NAMALWA (cell line): ENCODE measurements around the gene FOXP1.
A peak's percentile ranks its signal among the peaks of the same experiment; 100 is the strongest.

Experiments
- DNase-seq: peaks from one replicate; pipeline ENCODE4 v3.0.0-alpha.2; 2015; ENCODE audit warnings: low spot score

FOXP1 gene

GRCh38 chr3:71210257-71211007 lies 373.1 kb downstream of the FOXP1 start:
- DNase-seq = no peak

GRCh38 chr3:71208211-71209095 lies 375.1 kb downstream of the FOXP1 start:
- no peak for DNase-seq

DNA sequence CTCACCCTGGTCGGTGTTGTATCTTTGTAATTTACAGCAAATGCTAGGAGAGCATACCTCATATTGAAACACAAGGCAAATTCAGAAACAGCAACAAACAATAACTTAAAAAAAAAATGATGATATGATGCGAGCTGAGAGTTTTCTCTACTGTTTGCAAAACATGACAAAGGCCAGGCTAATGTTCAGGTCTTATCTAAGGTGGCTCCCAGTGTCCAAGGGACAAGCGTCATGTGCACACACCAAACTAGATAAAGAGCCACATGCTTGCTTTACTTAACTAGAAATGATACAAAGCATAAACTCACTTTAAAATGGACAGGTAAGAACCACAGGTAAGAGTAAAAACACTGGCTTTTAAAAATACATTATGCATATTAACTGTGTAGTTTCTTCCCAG lies 375.9 kb downstream of the FOXP1 start:
- DNase-seq = no peak

DNA sequence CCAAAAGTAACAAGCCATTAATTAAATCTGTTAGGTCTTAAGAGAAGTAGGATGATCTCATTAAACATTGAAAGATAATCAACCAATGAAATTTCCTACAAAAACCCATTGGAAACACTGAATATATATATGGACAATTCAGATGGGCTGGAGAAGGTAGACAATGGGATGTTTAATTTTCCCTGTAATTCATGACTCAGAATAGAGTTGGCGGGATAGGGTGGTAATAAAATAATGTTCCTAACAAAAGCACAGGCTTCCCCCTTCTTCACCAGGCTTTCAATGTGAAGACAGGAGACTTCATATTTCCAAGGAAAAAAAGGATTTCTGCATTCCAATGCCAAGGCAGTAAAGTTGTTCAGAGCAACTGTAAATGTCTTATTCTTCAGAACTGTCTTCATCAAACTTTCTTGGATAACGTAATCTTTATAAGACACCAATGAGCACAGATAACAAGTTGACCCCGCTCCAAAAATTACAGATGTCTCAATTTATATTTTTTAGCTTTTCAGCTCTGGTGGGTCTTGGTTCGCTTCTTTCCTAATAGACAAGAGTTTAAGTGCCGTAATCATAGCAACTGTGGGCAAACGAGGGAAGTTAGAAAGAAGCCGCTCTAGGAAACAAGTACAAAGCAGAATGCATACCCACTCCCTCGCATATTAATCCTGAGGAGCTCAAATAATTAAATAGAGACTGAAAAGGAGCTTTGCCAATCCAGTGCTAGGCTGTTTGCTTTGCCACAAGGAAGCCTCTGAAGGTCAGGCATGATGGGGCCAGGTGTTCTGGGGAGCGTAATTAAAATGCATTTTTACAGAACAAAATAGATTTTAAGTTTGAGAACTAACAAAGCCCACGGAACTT lies 377.0 kb downstream of the FOXP1 start:
- no peak for DNase-seq

DNA sequence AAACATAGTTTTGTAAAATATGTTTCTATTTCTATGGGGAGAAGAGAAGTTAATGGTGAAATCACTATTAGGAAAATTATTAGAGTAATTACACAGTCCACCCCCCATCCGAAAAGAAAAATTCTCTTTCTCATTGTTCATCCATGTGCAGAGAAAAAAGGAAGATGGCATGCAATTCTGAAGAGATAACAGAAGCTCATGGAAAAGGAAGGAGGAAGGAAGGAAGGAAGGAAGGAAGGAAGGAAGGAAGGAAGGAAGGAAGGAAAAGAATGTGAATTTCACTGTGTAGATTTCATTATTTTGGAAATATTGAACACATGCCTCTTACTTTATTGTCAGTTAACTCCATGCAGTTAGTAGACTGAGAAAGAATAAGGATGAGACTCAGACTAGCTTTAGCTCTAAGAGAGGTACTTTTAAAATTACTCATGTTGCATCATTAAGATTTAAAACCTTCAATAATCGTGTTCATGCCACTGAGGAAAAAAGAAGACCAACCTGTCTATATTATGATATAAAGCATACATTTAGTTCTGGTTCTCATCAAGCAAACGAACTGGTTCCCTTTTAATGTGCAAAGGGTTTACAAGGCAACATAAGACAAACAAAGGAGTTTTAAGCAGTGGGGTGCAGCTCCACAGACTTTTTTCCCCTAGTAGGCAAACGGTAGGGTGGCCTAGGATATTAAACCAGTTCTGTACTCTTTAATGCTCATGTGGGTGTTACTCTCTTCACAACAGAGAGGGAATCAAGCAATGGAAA lies 379.6 kb downstream of the FOXP1 start:
- no peak for DNase-seq

DNA sequence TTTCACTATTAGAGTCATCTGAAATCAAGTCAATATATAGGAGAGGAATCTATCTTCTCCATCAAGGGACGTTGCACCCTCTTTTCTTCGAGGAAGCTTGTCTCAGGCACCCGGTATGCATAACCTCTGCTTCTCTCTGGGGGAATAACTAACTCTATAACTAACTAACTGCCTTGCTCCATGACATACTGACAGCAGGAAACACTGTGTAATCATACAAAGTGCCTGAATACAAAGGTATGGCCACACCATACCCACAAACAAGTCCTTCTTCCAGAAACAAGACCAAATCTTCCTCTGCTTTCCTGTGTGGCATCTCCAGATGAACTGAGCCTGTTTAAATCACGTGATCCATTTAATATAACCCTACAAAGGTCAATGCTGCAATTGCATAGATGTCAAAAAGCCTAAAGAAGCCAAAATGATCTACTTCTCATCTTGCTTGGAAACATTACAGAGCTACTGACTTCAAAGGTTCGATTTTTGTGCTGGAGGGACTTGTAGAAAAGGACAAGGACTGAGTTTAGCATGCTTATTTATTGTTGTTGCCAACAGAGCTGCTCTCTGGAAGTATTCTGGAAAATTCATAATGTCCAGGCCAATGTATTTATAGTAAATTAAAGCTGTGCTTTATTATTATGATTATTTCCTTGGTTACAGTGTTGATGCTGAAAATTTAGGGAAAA lies 380.5 kb downstream of the FOXP1 start:
- no peak for DNase-seq

- no peak for DNase-seq
Measured at GRCh38 chr3:71201939-71202338, 381.6 kb downstream of the FOXP1 start.

DNA sequence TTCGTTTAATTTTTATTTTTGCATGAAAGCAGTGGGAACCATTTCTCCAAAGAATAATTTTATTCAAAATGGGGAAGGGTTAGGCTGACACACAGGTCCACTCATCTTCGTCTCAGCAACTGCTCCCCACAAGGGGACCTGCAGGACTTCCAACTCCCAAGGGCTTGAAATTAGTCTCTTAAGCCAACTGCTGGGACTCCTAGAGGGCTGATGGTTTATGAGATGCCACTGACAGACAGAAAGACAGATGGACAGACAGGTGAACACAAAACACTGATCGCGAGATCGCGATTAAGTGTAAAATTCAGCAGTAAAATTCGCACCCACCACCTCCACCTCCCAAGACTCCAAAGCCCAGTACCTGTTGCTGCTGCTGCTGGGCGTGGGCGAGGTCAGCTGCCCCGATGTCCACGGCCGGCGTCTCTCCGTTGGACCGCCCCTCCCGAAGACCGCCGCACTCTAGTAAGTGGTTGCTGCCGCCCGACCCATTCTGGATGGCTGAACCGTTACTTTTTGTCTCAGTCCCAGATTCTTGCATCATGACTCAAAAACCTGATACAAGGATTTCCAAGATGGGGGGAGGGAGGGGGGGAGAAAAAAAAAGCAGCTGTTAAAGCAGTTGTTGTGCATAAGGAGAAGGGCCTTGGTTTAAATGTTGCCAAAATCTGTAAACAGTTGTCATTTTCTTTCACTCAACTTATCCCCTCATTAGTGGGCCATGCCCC lies 385.5 kb downstream of the FOXP1 start:
- DNase-seq = no peak

GRCh38 chr3:71195492-71195891 lies 388.0 kb downstream of the FOXP1 start:
- no peak for DNase-seq

GRCh38 chr3:71194785-71195184 lies 388.7 kb downstream of the FOXP1 start:
- DNase-seq = no peak

DNA sequence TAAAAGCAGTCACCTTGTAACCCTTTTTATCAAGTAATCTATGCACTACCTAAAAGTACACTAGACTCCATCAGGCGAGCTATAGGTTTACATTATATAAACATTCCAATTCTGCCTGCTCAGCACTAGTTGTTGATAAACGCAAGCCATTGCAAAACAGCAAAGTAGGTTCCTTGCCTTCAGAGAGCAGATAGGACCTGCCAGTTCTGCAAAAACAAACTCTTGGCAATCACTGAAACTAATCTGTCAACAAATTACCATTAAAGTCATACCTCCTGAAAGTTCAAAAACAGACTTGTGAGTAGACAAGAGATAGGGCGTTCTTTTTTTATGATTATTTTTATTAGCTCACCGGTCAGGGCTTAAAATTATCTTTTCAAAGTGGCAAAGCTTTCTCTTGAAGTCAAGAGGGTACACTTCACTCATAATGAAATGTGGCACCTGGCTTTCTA lies 392.5 kb downstream of the FOXP1 start:
- no peak for DNase-seq

DNA sequence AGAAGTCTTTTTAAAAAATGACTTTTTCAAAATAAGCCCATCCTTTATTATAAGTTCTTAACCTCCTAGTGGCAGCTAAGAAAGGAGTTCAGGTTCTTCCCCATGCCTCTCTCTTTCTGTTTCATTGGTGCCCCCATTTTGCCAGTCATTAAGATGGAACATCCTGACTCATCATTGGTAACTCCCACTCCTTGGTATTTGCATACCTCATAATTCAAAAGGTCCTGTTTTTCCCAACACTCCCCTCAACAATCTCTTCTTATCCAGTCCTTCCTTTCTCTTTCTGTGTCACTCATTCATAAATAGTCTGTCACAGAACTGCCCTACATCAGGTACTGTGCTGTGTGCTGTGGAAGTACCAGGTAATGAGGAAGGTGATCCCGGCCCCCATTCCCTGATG lies 394.0 kb downstream of the FOXP1 start:
- no peak for DNase-seq

DNA sequence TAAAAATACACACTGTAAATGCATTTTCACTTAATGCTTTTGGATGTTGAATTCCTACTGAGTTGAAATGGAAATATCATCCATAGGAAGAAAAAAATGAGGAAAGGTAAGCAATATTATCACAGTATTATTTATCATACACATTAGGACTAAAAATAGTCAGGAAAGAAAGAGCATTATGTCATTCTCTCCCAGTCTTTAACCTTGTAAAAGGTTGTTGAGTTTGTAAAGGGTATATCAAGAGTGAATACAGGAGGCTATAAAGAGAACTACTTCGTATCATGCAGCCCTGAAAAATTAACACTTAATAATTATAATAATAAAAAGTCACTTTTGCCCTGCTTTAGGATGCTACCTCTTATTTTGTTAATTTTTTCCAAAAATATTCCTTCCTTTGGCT lies 395.8 kb downstream of the FOXP1 start:
- DNase-seq = no peak

- no peak for DNase-seq
Measured at GRCh38 chr3:71186801-71187200, 396.7 kb downstream of the FOXP1 start.

GRCh38 chr3:71185733-71186455 lies 397.6 kb downstream of the FOXP1 start:
- DNase-seq = peak; percentile 49

- DNase-seq = peak; percentile 9
Measured at GRCh38 chr3:71184252-71184651, 399.3 kb downstream of the FOXP1 start.

- DNase-seq = peak; percentile 55
Measured at GRCh38 chr3:71183549-71183948, 400.0 kb downstream of the FOXP1 start.

DNA sequence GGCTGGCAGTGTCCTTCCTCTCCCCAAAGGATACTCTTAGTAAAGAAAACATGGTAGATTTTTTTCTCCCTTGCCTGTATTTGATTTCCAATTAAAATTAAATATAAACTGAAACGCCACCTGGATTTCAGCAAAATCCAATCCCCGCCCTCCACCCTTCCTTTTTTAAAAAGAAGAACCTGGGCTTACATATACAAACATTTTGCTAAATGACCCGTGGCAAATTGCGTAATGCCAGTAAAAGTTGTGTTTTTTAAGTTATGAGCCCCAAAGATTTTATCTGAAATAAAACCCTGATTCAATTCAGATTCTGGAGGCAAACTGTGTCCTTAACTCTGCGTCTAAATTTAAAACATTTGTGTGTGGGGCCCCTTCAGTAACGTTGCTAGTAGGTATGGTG lies 403.0 kb downstream of the FOXP1 start:
- no peak for DNase-seq

DNA sequence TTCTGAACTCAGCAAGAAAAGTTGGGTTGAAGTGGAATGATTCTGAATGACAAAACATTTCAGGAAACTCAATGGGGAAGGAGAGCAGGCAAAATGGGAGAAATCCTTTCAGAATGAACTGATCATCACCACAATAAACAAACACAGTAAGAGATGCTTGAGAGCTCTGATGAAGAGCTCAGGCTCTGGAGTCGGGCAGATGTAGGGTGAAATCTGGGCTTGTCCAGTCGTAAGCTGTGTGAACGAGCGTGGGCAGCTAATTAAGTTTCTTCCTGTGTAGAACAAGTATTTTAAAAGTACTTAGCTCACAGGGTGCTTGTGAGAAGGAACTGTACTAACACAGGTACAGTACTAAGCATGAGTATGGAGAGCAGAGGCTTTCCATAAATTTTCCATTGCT lies 406.2 kb downstream of the FOXP1 start:
- no peak for DNase-seq

DNA sequence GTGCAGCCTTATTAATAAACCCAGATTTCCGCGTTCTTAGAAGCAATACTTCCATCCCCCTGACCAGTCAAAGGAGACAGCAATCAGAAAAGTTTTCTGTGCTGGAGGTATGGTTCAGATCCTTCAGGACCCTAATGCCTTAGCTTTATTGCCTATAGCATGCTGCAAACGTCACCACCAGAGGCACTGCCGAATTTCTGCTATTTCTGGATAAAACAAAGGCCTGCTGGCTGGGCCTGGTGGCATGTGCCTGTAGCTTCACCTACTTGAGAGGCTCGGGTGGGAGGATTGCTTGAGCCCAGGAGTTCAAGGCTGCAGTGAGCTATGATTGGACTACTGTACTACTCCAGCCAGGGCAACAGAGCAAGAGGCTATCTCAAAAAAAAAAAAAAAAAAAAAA lies 407.2 kb downstream of the FOXP1 start:
- DNase-seq = no peak
